H1 (cell line): ENCODE measurements around the gene MSTO1. TPM values are rescaled to one million over a fixed set of nuclear protein-coding genes. Genes with fewer than 3 reads are reported as not detected.
"Not testable (repeated sequence)": the region's sequence is repeated elsewhere in the genome, so short reads cannot be mapped to it uniquely, and the experiment has no call there.

Experiments used
- CTCF ChIA-PET: fragments of 300-600 bp; sonication (Branson Sonifier 250); formaldehyde crosslinking; loops from one replicate; lab custom pipeline; 2021; ENCODE audit not compliant: partially characterized antibody; lab: Charles Lee
- POLR2A ChIA-PET: fragments of 300-600 bp; sonication (Branson Sonifier 250); formaldehyde crosslinking; loops from one replicate; lab custom pipeline; 2021; ENCODE audit warnings: inconsistent platforms; ENCODE audit not compliant: partially characterized antibody; lab: Charles Lee
- DNase-seq, 2 experiments: peaks; one replicate each; pipeline versions ENCODE4 v3.0.0 to v3.0.0-alpha.2; 2010 to 2022; ENCODE audit warnings: low spot score in 2 of 2, low read depth in 1 of 2, mixed read lengths in 1 of 2
- FAIRE-seq: peaks from 2 replicates; lab custom pipeline; 2011; peaks lifted over from hg19 to GRCh38; lab: Jason Lieb, UNC
- H2AFZ ChIP-seq: 2 replicates; pipeline ENCODE4 v1.8.1; 2012; ENCODE audit warnings: low read length, inconsistent platforms
- H2AK5ac ChIP-seq: 2 replicates; pipeline ENCODE4 v1.6.1; 2013; ENCODE audit warnings: low read depth, low read length
- H2BK120ac ChIP-seq: replicated peaks from 2 replicates; pipeline ENCODE3; 2013; ENCODE audit warnings: low read depth, low read length, inconsistent platforms
- H2BK12ac ChIP-seq: 2 replicates; pipeline ENCODE4 v1.6.1; 2013; ENCODE audit warnings: low read depth, low read length
- H2BK15ac ChIP-seq: 2 replicates; pipeline ENCODE4 v1.6.1; 2013; ENCODE audit warnings: low read length
- H2BK20ac ChIP-seq: 2 replicates; pipeline ENCODE4 v1.6.1; 2013; ENCODE audit warnings: low read length
- H2BK5ac ChIP-seq: 2 replicates; pipeline ENCODE4 v1.6.1; 2013; ENCODE audit warnings: low read depth, low read length
- H3K14ac ChIP-seq: 2 replicates; pipeline ENCODE4 v1.6.1; 2013; ENCODE audit warnings: inconsistent platforms; ENCODE audit not compliant: insufficient read length
- H3K18ac ChIP-seq: 2 replicates; pipeline ENCODE4 v1.6.1; 2013; ENCODE audit warnings: low read length; ENCODE audit errors: extremely low read depth
- H3K23ac ChIP-seq: 2 replicates; pipeline ENCODE4 v1.6.1; 2013; ENCODE audit warnings: inconsistent platforms; ENCODE audit not compliant: insufficient read length
- H3K23me2 ChIP-seq: 2 replicates; pipeline ENCODE4 v1.6.1; 2013; ENCODE audit warnings: low read depth, low read length
- H3K27ac ChIP-seq: 2 replicates; pipeline ENCODE4 v1.6.1; 2011; ENCODE audit warnings: low read depth, low read length, inconsistent platforms
- H3K27me3 ChIP-seq, 4 experiments: replicated peaks in 1 of 4; 1 replicate in 1 of 4; 2 replicates in 3 of 4; pipeline versions ENCODE4 v1.6.1 to v1.8.1; 2011 to 2013; ENCODE audit warnings: low read length in 3 of 4, mild to moderate bottlenecking in 3 of 4, inconsistent platforms in 2 of 4, mixed read lengths in 2 of 4, moderate library complexity in 1 of 4; ENCODE audit not compliant: control insufficient read depth in 3 of 4, insufficient read depth in 3 of 4; ENCODE audit errors: extremely low read depth in 1 of 4
- H3K36me3 ChIP-seq, 4 experiments: 2 replicates each; pipeline versions ENCODE4 v1.6.1 to v1.8.1; 2011 to 2013; ENCODE audit warnings: mild to moderate bottlenecking in 4 of 4, low read length in 3 of 4, moderate library complexity in 2 of 4, control low read depth in 1 of 4, inconsistent platforms in 1 of 4; ENCODE audit not compliant: insufficient read depth in 4 of 4, control insufficient read depth in 2 of 4
- H3K4ac ChIP-seq: replicated peaks from 2 replicates; pipeline ENCODE3; 2013; ENCODE audit warnings: low read length, low read depth, mixed read lengths, inconsistent platforms; ENCODE audit not compliant: insufficient read length
- H3K4me1 ChIP-seq, 4 experiments: replicated peaks in 1 of 4; 1 replicate in 1 of 4; 2 replicates in 3 of 4; pipeline versions ENCODE4 v1.6.1 to v1.8.1; 2011 to 2013; ENCODE audit warnings: low read length in 3 of 4, inconsistent platforms in 2 of 4, mixed read lengths in 1 of 4; ENCODE audit not compliant: insufficient read depth in 4 of 4, control insufficient read depth in 3 of 4
- H3K4me2 ChIP-seq, 2 experiments: 2 replicates each; pipeline versions ENCODE4 v1.6.1 to v1.8.1; 2011 to 2013; ENCODE audit warnings: low read depth in 2 of 2, low read length in 2 of 2, control low read depth in 1 of 2, inconsistent platforms in 1 of 2, mild to moderate bottlenecking in 1 of 2; ENCODE audit not compliant: insufficient read depth in 1 of 2
- H3K4me3 ChIP-seq, 4 experiments: fragments of 200-600, 300-600 bp in 1 of 4; sonication (generic), shearing (Covaris generic), sonication (Bioruptor Twin) in 1 of 4; 2 replicates each; pipeline versions ENCODE4 v1.5.1 to v1.8.1; 2011 to 2016; ENCODE audit warnings: low read length in 4 of 4, low read depth in 3 of 4, control low read depth in 2 of 4, inconsistent platforms in 2 of 4, mild to moderate bottlenecking in 2 of 4, mixed read lengths in 1 of 4, moderate library complexity in 1 of 4; ENCODE audit not compliant: insufficient read depth in 2 of 4; ENCODE audit errors: extremely low read depth in 1 of 4
- H3K56ac ChIP-seq: replicated peaks from 2 replicates; pipeline ENCODE3; 2013; ENCODE audit warnings: low read depth, mild to moderate bottlenecking, mixed read lengths, low read length, inconsistent platforms; ENCODE audit not compliant: insufficient read length
- H3K79me1 ChIP-seq: 2 replicates; pipeline ENCODE4 v1.6.1; 2013; ENCODE audit warnings: low read depth, low read length, control low read depth
- H3K79me2 ChIP-seq, 2 experiments: 2 replicates each; pipeline versions ENCODE4 v1.6.1 to v1.8.1; 2012 to 2013; ENCODE audit warnings: low read length in 2 of 2, mild to moderate bottlenecking in 2 of 2, inconsistent platforms in 1 of 2; ENCODE audit not compliant: insufficient read depth in 2 of 2, control insufficient read depth in 1 of 2
- H3K9ac ChIP-seq, 4 experiments: replicated peaks in 1 of 4; 1 replicate in 1 of 4; 2 replicates in 3 of 4; pipeline versions ENCODE4 v1.6.1 to v1.8.1; 2011 to 2013; ENCODE audit warnings: low read depth in 3 of 4, low read length in 3 of 4, control low read depth in 2 of 4, mild to moderate bottlenecking in 2 of 4, moderate library complexity in 2 of 4, inconsistent platforms in 1 of 4; ENCODE audit errors: extremely low read depth in 1 of 4
- H3K9me3 ChIP-seq, 2 experiments: 2 replicates each; pipeline versions ENCODE4 v1.6.1 to v1.8.1; 2012 to 2013; ENCODE audit warnings: mild to moderate bottlenecking in 2 of 2, moderate library complexity in 2 of 2, control low read depth in 1 of 2, inconsistent platforms in 1 of 2, low read depth in 1 of 2, low read length in 1 of 2, mixed read lengths in 1 of 2; ENCODE audit not compliant: insufficient read depth in 2 of 2
- H4K20me1 ChIP-seq, 2 experiments: replicated peaks in 1 of 2; 2 replicates each; pipeline versions ENCODE3 to v1.8.1; 2011 to 2013; ENCODE audit warnings: inconsistent platforms in 2 of 2, low read length in 2 of 2, mild to moderate bottlenecking in 1 of 2; ENCODE audit not compliant: insufficient read depth in 2 of 2, control insufficient read depth in 1 of 2
- H4K5ac ChIP-seq: 2 replicates; pipeline ENCODE4 v1.6.1; 2013; ENCODE audit warnings: low read length, low read depth, mixed read lengths, inconsistent platforms; ENCODE audit not compliant: insufficient read length
- H4K8ac ChIP-seq: 2 replicates; pipeline ENCODE4 v1.8.0; 2013; ENCODE audit warnings: mild to moderate bottlenecking, moderate library complexity, low read length, inconsistent platforms; ENCODE audit not compliant: insufficient read depth; ENCODE audit errors: extremely low read depth
- H4K91ac ChIP-seq: replicated peaks from 2 replicates; pipeline ENCODE3; 2013; ENCODE audit warnings: low read length, mixed read lengths, inconsistent platforms; ENCODE audit not compliant: insufficient read length
- WGBS, 2 experiments: shearing (Covaris generic) in 1 of 2; methylation state at CpG; one replicate each; pipeline versions ENCODE4 v1.1.6 to v1.1.7; 2013 to 2015; ENCODE audit warnings: low lambda C conversion rate in 2 of 2, mixed read lengths in 2 of 2, inconsistent platforms in 1 of 2, low coverage in 1 of 2, missing lambda C conversion rate in 1 of 2; ENCODE audit not compliant: insufficient replicate concordance in 2 of 2, insufficient coverage in 1 of 2, insufficient read length in 1 of 2; ENCODE audit errors: extremely low coverage in 1 of 2, missing lambda C conversion rate in 1 of 2; 5-methylcytosine and 5-hydroxymethylcytosine counted together
- polyA plus RNA-seq, 7 experiments: library from polyadenylated mRNA; depleted of rRNA in 3 of 7; stranded (reverse) in 5 of 7; unstranded in 2 of 7; fragments of >200 nt in 5 of 7; fragments of 200-250 nt in 2 of 7; gene quantifications; 1 replicate in 5 of 7; 2 replicates in 1 of 7; 4 replicates in 1 of 7; pipeline versions ENCODE4 v1.2.1 to v1.2.3, GENCODE V29; 2011 to 2013; ENCODE audit warnings: missing spikeins in 2 of 7, mixed read lengths in 2 of 7
- total RNA-seq: library from RNA; stranded (reverse); fragmentation: NEBNext Ultra II Directional; extraction: Animal tissue kit (Norgen Biotek cat#: 25700); gene quantifications from 2 replicates; pipeline ENCODE4 v1.2.1, GENCODE V29; 2021

Gene MSTO1
- total and polyA plus RNA-seq, 2 of the 8 experiments (the other 6 are each of a cell fraction or from before 2014, with no cell fraction given): 40.5 to 51.0 TPM

- not testable (repeated sequence) for H3K27me3 ChIP-seq, H3K56ac ChIP-seq, H3K4me2 ChIP-seq, H3K79me1 ChIP-seq, H2BK15ac ChIP-seq, H3K9me3 ChIP-seq, H2BK120ac ChIP-seq, FAIRE-seq, H3K14ac ChIP-seq, H2AK5ac ChIP-seq, H3K23me2 ChIP-seq, H4K20me1 ChIP-seq, H3K18ac ChIP-seq, H4K5ac ChIP-seq, H2BK5ac ChIP-seq, H3K4me3 ChIP-seq, H3K27ac ChIP-seq, H4K8ac ChIP-seq, H2AFZ ChIP-seq, H4K91ac ChIP-seq, H3K9ac ChIP-seq, H3K79me2 ChIP-seq, H2BK12ac ChIP-seq, H3K36me3 ChIP-seq, H3K4ac ChIP-seq, H2BK20ac ChIP-seq, H3K4me1 ChIP-seq, DNase-seq, H3K23ac ChIP-seq
- 95% methylated on average over 6 of the region's 6 CpGs; no CpG with 5 or more reads in 1 of the 2 experiments for WGBS, 2 experiments
- ChIA-PET POLR2A (interaction anchor here (0.6 kb wide), 1 partner anchor 9 kb away, joined by 3 read pairs; no protein-coding TSS in a partner anchor), CTCF (interaction anchor here (1.0 to 1.6 kb wide), 2 partner anchors 333 to 459 kb away, joined by 3 to 5 read pairs; no protein-coding TSS in a partner anchor)
Observed at GRCh38 chr1:155583846-155584245, 26.2 kb upstream of the MSTO1 start.

- DNase-seq, H2BK5ac ChIP-seq, FAIRE-seq, H3K4me2 ChIP-seq, POLR2A ChIA-PET, H3K79me1 ChIP-seq, H4K5ac ChIP-seq, H3K9me3 ChIP-seq, H3K27me3 ChIP-seq, H3K9ac ChIP-seq, H3K79me2 ChIP-seq, H2BK12ac ChIP-seq, H3K4me1 ChIP-seq, H3K23me2 ChIP-seq, H3K23ac ChIP-seq, H3K14ac ChIP-seq, H2BK120ac ChIP-seq, H2AK5ac ChIP-seq, H3K4ac ChIP-seq, H4K8ac ChIP-seq, H3K18ac ChIP-seq, H3K36me3 ChIP-seq, H4K91ac ChIP-seq, H4K20me1 ChIP-seq, H2AFZ ChIP-seq, H3K56ac ChIP-seq, H3K27ac ChIP-seq, H2BK15ac ChIP-seq, H2BK20ac ChIP-seq, H3K4me3 ChIP-seq: not testable (repeated sequence)
- WGBS, 2 experiments: 100% methylated on average over 1 of the region's 3 CpGs; no CpG with 5 or more reads in 1 of the 2 experiments
- CTCF ChIA-PET: interaction anchor here (0.6 to 2.2 kb wide), 2 partner anchors 9 to 193 kb away, joined by 3 to 4 read pairs; no protein-coding TSS in a partner anchor
Observed at GRCh38 chr1:155589282-155589681, 20.7 kb upstream of the MSTO1 start.
